Measurements from ENCODE around the gene C19orf85.

C19orf85 gene

GRCh38 chr19:55488986-55489710 is 24.6 kb upstream of the C19orf85 start:
- DNase-seq = no peak

GRCh38 chr19:55487924-55488687 is 23.6 kb upstream of the C19orf85 start, which contains the start of gene SSC5D:
Gene SSC5D, plus strand, starts transcription at chr19:55488436. Its CDS starts 154 bp downstream, at chr19:55488590.
- no peak for DNase-seq

- no peak for DNase-seq
Observed at GRCh38 chr19:55486971-55487923, 22.7 kb upstream of the C19orf85 start.

DNA sequence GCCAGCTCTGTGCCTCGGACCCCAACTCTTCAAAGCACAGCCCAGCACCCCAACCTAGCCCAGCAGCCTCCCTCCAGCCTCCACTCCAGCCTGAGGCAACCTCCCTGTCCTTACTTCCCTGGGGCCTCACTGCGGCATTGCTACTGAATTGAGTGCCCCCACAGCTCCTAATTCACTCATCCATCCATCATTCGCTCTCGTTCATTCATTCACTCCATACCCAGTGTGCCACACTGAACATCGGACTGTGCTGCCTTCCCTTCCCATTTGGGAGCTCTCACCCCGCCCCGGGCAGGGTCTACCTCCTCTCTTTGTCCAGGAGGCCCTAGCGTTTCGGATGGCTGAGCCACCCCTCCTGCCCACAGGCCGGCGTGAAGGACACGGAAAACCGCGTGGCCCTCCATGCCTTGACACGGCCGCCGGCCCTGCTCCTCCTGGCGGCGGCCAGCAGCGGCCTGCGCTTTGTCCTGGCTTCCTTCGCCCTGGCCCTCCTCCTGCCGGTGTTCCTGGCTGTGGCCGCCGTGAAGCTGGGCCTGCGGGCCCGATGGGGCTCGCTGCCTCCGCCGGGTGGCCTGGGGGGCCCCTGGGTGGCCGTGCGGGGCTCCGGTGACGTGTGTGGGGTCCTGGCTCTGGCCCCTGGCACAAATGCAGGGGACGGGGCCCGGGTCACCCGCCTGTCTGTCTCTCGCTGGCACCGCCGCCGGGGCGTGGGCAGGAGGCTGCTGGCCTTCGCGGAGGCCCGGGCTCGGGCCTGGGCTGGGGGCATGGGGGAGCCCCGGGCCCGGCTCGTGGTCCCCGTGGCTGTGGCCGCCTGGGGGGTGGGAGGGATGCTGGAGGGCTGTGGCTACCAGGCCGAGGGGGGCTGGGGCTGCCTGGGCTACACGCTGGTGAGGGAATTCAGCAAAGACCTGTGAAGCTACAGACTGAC is 21.8 kb upstream of the C19orf85 start:
- no peak for DNase-seq

GRCh38 chr19:55485439-55486011 is 21.0 kb upstream of the C19orf85 start:
- DNase-seq = no peak

- DNase-seq = peak; percentile 64
Observed at GRCh38 chr19:55484593-55485438, 20.3 kb upstream of the C19orf85 start, which contains the start of gene NAT14. Gene NAT14, plus strand, starts transcription at chr19:55485188. Its CDS starts 521 bp downstream, at chr19:55485709.

GRCh38 chr19:55483706-55484592 is 19.4 kb upstream of the C19orf85 start:
- DNase-seq = no peak

DNA sequence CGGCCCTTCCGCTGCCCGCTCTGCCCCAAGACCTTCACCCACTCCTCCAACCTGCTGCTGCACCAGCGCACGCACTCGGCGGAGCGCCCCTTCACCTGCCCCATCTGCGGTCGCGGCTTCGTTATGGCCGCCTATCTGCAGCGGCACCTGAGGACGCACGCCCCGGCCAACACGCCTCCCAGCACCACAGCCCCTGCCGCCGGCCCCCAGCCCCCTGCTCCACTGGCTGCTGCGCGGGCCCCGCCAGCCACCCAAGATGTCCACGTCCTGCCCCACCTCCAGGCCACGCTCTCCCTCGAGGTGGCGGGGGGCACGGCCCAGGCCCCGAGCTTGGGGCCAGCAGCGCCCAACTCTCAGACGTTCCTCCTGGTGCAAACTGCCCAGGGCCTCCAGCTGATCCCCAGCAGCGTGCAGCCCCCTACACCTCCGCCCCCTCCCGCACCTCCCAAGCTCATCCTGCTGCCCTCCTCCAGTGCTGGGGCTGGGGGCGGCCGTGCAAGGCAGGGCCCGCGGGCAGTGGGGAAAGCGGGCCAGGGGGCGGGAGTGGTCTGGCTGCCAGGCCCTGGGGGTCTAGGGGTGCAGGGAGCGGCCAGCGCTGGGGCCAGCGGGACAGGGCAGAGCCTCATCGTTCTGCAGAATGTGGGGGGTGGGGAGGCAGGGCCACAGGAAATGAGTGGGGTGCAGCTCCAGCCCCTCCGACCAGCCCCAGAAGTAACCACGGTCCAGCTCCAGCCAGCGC is 18.6 kb upstream of the C19orf85 start:
- DNase-seq = no peak

- DNase-seq = no peak
Observed at GRCh38 chr19:55482156-55482961, 17.8 kb upstream of the C19orf85 start.

- DNase-seq = no peak
Observed at GRCh38 chr19:55481794-55482155, 17.2 kb upstream of the C19orf85 start.

DNA sequence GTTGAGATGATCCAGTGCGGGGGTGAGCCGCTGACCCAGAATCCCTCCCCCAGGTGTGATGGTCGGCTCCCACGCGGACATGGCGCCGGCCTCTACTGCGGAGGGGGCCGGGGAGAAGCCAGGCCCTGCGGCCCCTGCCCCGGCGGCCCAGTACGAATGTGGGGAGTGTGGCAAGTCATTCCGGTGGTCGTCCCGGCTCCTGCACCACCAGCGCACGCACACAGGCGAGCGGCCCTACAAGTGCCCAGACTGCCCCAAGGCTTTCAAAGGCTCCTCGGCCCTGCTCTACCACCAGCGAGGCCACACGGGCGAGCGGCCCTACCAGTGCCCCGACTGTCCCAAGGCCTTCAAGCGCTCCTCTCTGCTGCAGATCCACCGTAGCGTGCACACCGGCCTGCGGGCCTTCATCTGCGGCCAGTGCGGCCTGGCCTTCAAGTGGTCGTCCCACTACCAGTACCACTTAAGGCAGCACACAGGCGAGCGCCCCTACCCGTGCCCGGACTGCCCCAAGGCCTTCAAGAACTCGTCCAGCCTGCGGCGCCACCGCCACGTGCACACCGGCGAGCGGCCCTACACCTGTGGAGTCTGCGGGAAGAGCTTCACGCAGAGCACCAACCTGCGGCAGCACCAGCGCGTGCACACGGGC is 16.7 kb upstream of the C19orf85 start:
- no peak for DNase-seq

DNA sequence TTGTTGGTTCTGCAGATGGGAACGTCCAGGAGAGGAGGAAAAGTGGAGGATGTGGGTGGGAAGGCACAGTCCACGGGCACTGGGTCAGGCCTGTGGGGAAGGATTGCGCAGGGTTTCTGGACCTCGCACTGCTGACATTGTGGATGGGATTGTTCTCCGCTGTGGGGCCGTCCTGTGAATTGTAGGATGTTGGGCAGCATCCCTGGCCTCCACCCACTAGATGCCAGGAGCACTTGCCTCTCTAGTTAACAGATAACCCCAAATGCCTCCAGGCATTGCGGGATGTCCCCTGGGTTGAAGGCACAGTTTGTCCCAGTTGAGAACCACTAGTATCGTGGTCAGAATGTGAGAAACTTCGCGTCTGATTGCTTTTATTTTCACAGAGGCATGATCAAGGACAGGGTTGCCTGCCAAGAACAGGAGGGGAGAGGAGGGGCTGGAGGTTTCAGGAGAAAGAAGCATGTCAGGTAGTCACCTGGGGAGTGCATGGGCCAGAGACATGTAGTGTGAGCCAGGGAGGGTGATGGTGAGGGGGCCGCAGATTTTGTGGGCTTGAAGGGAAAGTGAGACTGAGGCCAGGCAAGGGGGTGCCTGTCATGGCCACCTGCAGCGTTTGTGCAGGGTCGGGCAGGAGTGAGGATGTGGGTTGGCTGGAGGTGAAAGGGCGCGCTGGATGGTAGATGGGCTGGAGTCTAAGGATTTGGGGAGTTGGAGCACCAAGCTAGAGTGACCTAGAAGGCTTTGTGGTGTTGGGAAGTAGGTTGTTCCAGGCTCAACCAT is 15.1 kb upstream of the C19orf85 start:
- DNase-seq = no peak

- DNase-seq = no peak
Observed at GRCh38 chr19:55479045-55479444, 14.5 kb upstream of the C19orf85 start.

DNA sequence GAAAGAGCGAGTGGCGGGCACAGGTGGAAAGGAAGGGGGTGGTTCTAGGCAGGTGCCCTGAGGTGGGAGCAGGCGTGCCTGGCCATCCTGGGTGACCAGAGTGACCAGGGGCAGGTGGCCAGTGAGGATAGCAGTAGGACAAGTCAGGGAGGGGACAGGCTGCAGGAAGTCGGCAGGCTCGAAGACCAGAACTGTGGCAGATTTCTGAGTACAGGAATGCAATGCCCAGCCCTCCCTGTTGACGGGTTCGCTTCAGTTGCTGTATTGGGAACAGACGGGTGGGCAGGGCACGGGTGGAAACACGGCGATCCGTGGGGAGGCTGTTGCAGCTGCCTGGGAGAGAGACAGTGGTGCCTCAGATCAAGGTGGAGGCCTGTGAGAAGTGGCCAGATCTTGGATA is 13.8 kb upstream of the C19orf85 start:
- DNase-seq = no peak

DNA sequence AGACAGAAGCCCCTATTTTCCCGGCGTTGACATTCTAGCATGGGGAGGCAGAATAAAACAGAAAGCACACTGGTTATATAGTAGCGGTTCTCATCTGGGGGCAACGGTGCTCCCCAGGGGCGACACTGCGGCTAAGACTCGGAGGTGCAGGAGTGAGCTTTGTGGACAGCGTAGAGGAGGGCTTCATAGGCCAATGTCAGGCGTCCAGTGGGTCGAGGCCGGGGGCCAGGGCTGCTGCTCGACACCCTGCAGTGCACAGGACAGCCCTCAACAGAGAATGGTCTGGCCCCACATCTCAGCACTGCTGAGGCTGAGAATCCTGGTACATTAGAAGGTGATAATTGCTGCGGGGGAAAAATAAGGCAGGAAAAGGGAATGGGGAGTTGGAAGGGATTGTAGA is 13.4 kb upstream of the C19orf85 start:
- no peak for DNase-seq

DNA sequence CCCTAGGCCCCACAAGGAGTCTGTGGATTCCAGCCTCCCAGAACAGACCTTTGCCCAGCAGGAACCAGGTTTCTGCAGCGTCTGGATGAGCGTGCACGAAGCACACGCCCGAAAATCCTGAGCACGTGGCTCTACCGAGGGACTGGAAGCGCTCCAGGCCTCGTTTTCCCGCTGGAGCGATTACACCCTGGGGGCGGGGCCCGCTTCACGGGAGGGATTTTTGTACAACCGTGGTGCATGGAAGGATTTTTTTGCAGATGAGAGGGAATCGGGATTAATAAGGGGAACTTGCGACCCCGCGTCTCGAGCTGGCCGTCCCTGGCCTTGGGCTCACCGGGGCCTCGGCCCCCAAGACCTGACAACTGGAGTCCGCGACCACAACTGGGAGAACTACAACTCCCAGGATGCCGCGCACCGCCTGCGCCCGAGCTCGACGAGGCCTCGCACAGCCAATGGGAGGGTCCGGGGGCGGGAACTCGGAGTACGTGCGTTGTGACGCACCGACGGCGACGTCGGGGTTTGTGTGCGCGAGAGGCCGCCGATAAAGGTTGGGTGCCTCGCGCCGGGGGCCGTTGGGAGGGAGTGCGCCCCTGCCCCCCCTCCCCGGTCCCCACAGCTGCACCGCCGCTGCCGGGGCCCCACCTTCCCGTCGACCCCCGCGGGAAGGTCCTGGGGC is 11.7 kb upstream of the C19orf85 start, which contains the start of gene ZNF628:
TSS of gene ZNF628 (plus strand) at position 518 of the 676 bp plus-strand sequence. CDS start 3,294 bp downstream, outside the sequence.
- DNase-seq = peak; percentile 96

Measured in KG1 (cell line).